GM18526 (cell line): ENCODE data around the gene C10orf105.

Experiments used
- POLR2A ChIP-seq: IDR thresholded peaks from 3 replicates; pipeline ENCODE4 v1.6.1; 2011; ENCODE audit not compliant: insufficient read length; ENCODE audit errors: extremely low read depth

C10orf105 gene

GRCh38 chr10:71690094-71690720, 29.4 kb downstream of the C10orf105 start:
- no peak for TF ChIP-seq POLR2A

- no peak for TF ChIP-seq POLR2A
These were observed 31.3 kb downstream of the C10orf105 start for GRCh38 chr10:71688256-71688655.

GRCh38 chr10:71687480-71687879, 32.1 kb downstream of the C10orf105 start:
- no peak for TF ChIP-seq POLR2A

- no peak for TF ChIP-seq POLR2A
These were observed 32.5 kb downstream of the C10orf105 start for GRCh38 chr10:71687077-71687476.

GRCh38 chr10:71685554-71686232, 33.9 kb downstream of the C10orf105 start:
- TF ChIP-seq POLR2A = no peak

- TF ChIP-seq POLR2A = no peak
These were observed 35.0 kb downstream of the C10orf105 start for GRCh38 chr10:71684356-71685173.

GRCh38 chr10:71683301-71683700, 36.3 kb downstream of the C10orf105 start:
- no peak for TF ChIP-seq POLR2A

GRCh38 chr10:71681977-71682376, 37.6 kb downstream of the C10orf105 start:
- TF ChIP-seq POLR2A = no peak

- no peak for TF ChIP-seq POLR2A
These were observed 40.2 kb downstream of the C10orf105 start for GRCh38 chr10:71679425-71679824.

- no peak for TF ChIP-seq POLR2A
These were observed 41.3 kb downstream of the C10orf105 start for GRCh38 chr10:71678057-71678805.

- TF ChIP-seq POLR2A = no peak
These were observed 42.3 kb downstream of the C10orf105 start for GRCh38 chr10:71677261-71677660.

- no peak for TF ChIP-seq POLR2A
These were observed 44.1 kb downstream of the C10orf105 start for GRCh38 chr10:71675295-71675970.

GRCh38 chr10:71671994-71672946, 47.3 kb downstream of the C10orf105 start:
- no peak for TF ChIP-seq POLR2A

- no peak for TF ChIP-seq POLR2A
These were observed 52.2 kb downstream of the C10orf105 start for GRCh38 chr10:71667387-71667752.
